GM15510 (cell line): ENCODE data around the gene NOXA1.

Experiments used
- POLR2A ChIP-seq: IDR thresholded peaks from 3 replicates; pipeline ENCODE4 v1.6.1; 2011; ENCODE audit warnings: borderline replicate concordance; ENCODE audit not compliant: insufficient read length; ENCODE audit errors: extremely low read depth

Gene NOXA1

DNA sequence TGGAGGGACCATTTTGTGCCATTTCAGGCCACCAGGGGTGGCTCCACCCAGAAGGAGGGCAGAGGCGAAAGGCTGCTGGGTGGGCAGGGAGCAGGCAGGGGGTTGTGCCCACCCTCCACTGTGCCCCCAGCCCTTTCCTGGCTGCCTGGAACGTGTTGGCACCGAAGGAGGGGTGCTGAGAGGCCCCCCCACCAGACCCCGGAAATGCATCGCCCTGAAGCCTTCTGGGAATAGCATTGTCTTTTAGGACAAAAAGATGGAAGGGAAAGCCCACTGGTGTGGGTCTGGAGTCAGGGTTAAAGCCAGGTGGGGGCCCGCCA, 5.1 kb downstream of the NOXA1 start:
- TF ChIP-seq POLR2A, result no peak

DNA sequence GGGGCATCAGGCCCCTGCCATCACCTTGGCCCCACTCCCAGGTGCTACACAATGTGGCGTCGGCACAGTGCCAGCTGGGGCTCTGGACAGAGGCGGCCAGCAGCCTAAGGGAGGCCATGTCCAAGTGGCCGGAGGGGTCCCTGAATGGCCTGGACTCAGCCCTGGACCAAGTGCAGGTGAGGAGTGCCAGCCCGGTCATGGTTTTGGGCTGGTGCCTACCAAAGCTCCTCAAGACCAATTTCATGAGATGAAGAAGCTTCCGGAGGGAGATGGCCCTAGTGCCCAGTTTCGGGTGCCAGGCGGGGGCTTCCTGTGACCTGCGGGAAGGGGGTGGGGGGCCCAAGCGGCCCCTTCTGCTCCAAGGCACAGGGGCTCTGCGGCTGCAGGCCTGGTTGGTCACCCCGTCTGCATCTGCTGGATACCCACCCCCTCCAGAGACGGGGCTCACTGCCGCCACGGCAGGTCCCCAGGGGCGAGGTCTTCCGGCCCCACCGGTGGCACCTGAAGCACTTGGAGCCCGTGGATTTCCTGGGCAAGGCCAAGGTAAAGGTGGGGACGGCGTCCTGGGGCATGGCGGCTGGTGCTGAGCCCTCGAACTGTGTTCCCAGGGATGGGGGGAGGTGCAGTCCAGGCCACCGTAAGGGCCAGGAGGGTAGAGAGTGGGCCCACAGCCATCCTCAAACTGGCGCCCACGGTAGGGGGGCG, 5.8 kb downstream of the NOXA1 start:
- TF ChIP-seq POLR2A, result no peak

DNA sequence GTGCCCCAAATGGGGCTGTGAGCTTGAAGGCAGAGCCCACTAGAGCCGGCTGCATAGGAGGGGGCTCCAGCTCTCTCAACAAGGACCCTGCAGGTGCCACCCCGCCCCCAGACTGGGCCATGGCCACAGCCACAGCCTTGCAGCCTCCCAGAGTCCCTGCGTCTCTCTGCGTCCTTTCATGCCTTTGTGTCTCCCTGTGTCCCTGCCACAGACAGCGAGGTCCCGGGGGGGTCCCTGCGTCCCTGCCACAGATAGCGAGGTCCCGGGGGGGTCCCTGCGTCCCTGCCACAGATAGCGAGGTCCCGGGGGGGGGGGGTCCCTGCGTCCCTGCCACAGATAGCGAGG, 6.3 kb downstream of the NOXA1 start:
- no peak for TF ChIP-seq POLR2A

DNA sequence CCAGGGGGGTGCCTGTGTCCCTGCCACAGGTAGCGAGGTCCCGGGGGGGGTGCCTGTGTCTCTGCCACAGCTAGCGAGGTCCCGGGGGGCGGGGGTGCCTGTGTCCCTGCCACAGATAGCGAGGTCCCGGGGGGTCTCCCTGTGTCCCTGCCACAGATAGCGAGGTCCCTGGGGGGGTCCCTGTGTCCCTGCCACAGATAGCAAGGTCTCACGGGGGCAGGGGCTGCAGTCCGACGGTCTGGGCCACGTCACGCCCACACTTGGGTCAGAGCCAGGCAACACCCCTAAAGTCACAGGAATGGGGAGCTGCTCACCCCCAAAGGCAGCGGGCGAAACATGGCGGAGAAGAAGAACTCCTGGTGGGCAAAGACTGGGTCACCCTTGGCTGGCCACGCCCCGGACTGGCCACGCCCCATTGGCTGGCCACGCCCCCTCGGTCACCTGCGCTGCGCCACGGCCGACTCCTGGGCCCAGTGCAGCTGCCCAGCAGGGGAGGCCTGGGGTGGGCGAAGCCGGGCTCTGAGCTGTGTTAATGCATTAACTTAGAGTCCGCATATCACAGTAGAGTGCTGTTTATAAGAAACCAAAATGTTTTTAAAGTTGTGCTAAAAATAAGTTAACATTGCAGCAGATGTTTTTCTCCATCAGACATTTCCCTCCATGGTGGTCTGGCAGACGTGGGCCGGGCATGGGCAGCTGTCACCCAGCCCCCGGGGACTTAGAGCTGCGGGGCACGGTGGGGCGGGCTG, 7.0 kb downstream of the NOXA1 start:
- no peak for TF ChIP-seq POLR2A

DNA sequence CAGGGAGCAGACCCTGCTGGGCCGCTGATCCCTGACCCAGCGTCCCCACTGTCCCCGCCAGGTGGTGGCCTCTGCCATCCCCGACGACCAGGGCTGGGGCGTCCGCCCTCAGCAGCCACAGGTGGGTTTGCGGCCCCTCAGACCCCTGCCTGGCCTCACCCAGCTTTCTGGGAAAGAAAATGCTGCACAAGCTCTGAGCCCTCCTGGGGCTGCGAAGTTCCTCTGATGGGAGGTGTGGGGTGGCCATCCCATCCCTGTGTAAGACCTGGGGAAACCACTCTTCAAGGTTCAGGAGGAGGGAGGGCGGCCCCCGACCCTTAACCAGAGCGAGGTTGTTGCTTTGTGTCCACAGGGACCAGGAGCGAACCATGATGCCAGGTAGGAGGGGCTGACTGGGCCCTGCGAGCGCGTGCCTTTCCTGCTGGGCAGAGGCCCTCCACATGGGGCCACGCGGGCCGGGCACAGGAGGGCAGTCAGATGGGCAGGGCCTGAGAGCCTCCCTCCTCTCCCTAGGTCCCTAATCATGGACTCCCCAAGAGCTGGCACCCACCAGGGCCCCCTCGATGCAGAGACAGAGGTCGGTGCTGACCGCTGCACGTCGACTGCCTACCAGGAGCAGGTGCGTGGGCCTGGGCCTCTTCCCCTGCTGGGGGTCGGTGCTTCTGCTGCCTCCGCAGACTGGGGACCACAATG, 7.7 kb downstream of the NOXA1 start:
- TF ChIP-seq POLR2A, result no peak

DNA sequence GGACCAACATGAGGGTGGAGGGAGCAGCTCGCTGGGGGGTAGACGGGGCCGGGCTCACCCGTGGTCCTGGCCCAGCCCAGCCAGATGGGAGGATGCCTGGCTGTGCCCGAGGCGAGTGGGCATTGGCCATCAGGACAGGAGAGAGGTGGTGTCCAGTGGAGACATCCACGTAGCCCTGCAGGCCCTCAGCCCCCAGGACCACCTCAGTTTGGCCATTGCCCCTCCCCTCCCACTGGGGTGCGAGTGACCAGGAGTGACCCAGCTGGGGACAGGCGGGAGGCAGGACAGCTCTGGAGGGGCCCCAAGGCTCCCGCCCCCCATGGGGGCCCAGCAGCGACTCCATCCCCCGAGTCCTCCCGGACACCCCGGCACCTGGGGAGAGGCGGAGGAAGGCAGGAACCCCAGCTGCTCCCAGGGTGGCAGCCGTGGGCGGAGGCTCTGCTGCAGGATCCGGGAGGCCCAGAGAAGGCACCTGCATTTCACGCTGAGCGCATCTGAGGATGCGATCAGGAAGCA, 8.3 kb downstream of the NOXA1 start:
- TF ChIP-seq POLR2A, result no peak

DNA sequence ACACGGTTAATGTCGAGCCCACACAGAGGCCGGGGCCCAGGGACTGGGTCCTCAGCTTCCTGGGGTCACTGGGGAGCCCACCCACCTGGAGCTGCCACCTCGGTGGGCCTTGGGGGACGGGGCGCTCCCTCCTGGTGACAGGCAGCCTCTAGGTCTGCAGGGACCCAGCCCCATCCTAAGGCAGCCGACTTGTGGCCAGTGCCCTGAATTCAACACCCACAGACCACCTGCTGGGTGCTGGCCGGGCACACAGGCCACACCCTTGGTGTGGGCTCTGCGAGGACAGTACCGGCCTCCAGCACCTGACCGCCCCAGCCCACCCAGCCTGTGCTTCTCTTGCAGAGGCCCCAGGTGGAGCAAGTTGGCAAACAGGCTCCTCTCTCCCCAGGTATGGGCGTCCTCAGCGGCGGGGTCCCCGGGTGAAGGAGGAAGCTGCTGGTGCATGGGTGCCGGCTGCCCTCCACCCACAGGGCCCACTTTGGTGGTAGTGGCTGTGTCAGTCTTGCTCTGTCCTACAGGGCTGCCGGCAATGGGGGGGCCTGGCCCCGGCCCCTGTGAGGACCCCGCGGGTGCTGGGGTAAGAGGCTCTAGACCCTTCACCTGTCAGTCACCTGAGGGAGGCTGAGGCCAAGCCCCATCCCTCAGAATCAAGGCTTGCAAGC, 9.6 kb downstream of the NOXA1 start:
- TF ChIP-seq POLR2A, result no peak

DNA sequence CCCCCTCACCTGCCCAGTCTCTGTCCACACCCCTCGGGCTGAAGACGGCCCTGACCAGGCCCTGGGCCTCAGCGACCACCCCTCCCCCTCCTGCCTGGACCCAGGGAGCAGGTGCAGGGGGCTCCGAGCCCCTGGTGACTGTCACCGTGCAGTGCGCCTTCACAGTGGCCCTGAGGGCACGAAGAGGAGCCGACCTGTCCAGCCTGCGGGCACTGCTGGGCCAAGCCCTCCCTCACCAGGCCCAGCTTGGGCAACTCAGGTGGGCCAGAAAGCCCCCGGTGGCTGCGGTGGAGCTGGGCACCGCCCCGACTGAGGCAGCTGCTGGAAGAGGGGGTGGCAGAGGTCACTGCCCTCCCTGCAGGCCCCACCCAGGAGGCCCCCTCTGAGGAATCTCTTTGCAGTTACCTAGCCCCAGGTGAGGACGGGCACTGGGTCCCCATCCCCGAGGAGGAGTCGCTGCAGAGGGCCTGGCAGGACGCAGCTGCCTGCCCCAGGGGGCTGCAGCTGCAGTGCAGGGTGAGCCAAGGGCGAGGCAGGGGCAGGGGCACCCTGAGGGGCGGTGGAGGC, 10.2 kb downstream of the NOXA1 start:
- no peak for TF ChIP-seq POLR2A

DNA sequence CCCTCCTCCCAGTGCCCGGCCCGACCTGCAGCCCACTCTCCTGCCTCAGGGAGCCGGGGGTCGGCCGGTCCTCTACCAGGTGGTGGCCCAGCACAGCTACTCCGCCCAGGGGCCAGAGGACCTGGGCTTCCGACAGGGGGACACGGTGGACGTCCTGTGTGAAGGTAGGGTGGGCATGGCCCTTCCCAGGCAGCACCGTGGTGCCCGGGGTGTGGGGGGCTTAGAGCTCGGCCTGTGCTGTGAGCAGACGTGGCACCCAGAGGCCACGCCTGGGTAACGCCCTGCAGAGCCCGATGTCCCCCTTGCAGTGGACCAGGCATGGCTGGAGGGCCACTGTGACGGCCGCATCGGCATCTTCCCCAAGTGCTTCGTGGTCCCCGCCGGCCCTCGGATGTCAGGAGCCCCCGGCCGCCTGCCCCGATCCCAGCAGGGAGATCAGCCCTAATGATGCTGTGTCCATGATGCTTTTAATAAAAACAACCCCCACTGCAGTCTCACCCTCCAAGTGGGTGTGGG, 10.8 kb downstream of the NOXA1 start:
- TF ChIP-seq POLR2A, result no peak

DNA sequence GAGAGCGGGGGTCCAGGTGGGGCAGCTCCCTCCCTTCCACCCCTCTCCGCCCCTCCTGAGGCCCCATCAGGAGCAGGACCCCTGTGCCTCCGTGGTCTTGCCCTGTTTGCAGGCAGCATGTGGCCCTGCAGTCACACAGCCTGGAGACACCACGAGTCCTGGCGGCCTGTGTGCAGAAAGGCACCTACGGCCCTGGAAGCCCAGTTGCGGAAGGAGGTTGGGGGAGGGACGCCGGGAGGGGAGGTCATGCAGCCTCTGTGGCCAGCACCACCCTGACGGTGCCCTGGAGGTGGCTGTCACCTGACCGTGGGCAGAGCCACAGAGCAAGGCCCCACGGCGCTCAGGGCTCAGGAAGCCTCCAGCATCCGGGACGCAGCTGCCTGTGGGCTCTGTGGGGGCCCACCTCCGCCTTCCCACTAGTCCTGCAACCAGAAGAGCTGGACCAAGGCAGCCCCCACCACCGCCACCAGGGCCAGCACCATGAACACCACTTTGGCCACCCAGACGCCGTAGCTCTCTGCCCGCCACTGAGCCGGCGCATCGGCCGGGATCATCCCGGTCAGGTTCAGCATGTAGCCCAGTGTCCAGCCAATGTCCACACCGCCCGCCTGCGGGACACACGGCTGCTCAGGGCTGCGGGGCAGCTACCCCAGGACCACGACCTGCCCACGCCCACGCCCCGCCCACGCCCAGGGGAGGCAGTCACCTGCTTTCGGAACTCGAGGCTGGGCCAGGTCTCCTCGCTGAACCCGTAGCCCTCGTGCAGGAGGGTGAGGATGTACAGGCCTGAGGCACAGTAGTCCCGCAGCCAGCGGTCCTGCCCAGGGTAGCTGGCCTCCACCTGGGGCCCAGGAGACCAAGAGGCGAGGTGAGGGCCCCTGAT, 11.5 kb downstream of the NOXA1 start:
- TF ChIP-seq POLR2A, result no peak

DNA sequence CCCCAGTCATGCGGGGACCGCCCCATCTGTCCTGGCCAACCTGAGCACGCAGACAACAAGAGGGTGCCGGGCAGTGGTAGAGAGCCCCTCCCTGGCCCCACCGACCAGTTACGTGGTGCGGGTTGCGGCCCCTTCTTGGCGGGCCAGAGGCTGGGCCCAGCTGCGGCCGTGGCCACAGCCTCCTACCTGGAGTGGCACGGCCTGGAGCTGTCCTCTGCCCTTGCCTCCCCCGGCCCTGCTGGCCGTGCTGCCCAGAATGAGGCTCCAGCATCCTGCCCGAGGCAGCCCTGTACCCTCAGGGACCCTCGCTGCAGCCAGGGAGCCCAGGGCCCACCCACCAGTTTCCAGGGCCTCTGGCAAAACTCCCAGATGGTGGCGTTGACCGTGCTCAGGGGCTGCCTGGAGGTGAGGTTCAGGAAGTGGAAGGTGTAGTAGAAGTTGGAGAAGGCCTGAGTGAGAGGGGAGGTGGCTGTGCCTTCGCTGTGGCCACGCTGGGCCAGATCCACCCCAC, 12.2 kb downstream of the NOXA1 start:
- no peak for TF ChIP-seq POLR2A

DNA sequence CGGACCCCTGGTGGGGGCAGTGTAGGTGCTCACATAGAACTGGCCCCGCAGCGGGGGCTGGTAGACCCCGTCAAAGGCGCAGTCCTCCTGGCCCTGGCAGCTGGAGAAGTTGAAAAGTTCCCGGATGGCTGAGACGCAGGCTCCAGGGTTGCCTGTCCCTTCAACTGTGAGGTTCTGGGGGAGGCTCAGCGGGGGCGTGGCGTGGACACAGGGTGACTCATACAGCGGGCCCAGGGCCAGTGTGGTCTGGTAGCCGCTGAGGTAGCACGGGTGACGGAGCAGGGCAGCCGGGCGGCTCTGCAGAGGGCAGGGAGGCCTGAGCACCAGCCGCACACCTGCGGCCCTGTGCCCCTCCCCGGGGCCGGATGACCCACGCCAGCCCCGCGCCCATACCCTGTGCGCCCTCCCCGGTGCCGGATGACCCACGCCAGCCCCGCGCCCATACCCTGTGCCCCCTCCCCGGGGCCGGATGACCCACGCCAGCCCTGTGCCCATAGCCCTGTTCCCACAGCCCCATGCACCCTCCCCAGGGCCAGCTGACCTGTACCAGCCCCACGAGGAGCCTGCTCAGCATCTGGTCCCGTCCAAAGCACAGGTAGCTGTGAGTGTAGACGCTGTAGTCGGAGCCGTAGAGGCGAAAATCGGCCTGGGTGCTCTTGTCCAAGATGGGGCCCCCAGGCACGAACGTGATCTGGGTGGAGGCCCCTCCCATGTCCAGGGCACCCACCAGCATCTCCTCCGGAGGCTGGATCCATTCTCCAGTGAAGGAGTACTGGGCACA, 13.0 kb downstream of the NOXA1 start:
- TF ChIP-seq POLR2A, result no peak
